Measurements from ENCODE around the gene GPR32. TPM values are rescaled to one million over a fixed set of nuclear protein-coding genes. Genes with fewer than 3 reads are reported as not detected.
"Not testable (repeated sequence)": the region's sequence is repeated elsewhere in the genome, so short reads cannot be mapped to it uniquely, and the experiment has no call there.

Gene GPR32
- total and polyA plus RNA-seq, 10 donors, result not detected

- H3K36me3 ChIP-seq, result no peaks in the 10 kb centered on the region
- 75 to 81% (median 79%) methylated on average over 7 of the region's 7 CpGs for WGBS, 5 donors
- no peaks in the 10 kb centered on the region for H3K4me1 ChIP-seq
- TF ChIP-seq POLR2AphosphoS5 (IDR thresholded peaks at IDR 0.05) (no peak), POLR2A (IDR thresholded peaks at IDR 0.05) (no peak), CTCF (IDR thresholded peaks at IDR 0.05 in 8 of 11, conservative IDR thresholded peaks at IDR 0.05 in 3 of 11) (no peak)
- H3K9me3 ChIP-seq, result peaks cover 0 to 14% (median 2%) of the 10 kb centered on the region in 8 donors
- no peak overlapping the region for H3K4me3 ChIP-seq
- H3K27ac ChIP-seq, result no peak overlapping the region
- peaks cover 0 to 56% (median 0%) of the 10 kb centered on the region in 7 donors for H3K27me3 ChIP-seq (replicated peaks in 1 of 7)
- no peak for DNase-seq
- intact Hi-C loops (cut with DNase I; ENCODE audit: low total_unique reads), result no loop called here
These were observed 5.9 kb upstream of the GPR32 start for GRCh38 chr19:50764409-50764808.

GRCh38 chr19:50766746-50767145 is 3.5 kb upstream of the GPR32 start:
- H3K9me3 ChIP-seq; DNase-seq; H3K4me3 ChIP-seq; H3K36me3 ChIP-seq; intact Hi-C loops (cut with DNase I; ENCODE audit: low total_unique reads); H3K27ac ChIP-seq; H3K4me1 ChIP-seq: not testable (repeated sequence)
- 76 to 86% (median 83%) methylated on average over 11 to 12 of the region's 12 CpGs for WGBS, 5 donors
- peaks cover 0 to 77% (median 0%) of the 10 kb centered on the region in 7 donors for H3K27me3 ChIP-seq (replicated peaks in 1 of 7)

DNA sequence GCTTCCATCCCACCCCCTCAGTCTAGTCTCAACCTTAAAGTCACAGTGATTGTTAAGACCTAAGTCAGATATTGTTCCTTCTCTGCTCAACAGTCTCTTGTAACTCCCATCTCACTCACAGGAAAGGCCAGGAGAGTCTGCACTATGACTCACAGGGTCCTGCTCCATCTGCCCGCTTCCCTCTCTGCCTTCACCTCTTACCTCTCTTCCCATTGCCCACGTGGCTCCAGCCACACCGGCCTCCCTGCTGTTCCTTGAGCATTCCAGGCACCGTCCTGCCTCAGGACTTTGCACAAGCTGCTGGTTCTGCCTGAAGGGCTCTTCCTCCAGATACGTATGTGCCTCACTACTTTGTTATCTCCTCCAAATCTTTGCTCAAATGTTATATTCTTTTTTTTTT is 3.0 kb upstream of the GPR32 start:
- H3K27ac ChIP-seq; H3K4me3 ChIP-seq; H3K4me1 ChIP-seq; H3K9me3 ChIP-seq; intact Hi-C loops (cut with DNase I; ENCODE audit: low total_unique reads); DNase-seq; H3K36me3 ChIP-seq: not testable (repeated sequence)
- 44 to 62% (median 60%) methylated on average over 5 of the region's 5 CpGs for WGBS, 5 donors
- H3K27me3 ChIP-seq (replicated peaks in 1 of 7), result peaks cover 0 to 74% (median 0%) of the 10 kb centered on the region in 7 donors

- Histone ChIP-seq H3K4me1 (no peaks in the 10 kb centered on the region), H3K4me3 (no peak overlapping the region), H3K36me3 (no peaks in the 10 kb centered on the region), H3K9me3 (peaks cover 0 to 6% (median 0%) of the 10 kb centered on the region in 8 donors), H3K27ac (no peak overlapping the region), H3K27me3 (replicated peaks in 1 of 7) (peaks cover 0 to 66% (median 0%) of the 10 kb centered on the region in 7 donors)
- no peak for TF ChIP-seq POLR2A (IDR thresholded peaks at IDR 0.05)
- no peak for TF ChIP-seq CTCF (IDR thresholded peaks at IDR 0.05 in 8 of 11, conservative IDR thresholded peaks at IDR 0.05 in 3 of 11)
- TF ChIP-seq POLR2AphosphoS5 (IDR thresholded peaks at IDR 0.05), result no peak
- 27 to 35% (median 30%) methylated on average over 5 of the region's 5 CpGs for WGBS, 5 donors
- intact Hi-C loops (cut with DNase I; ENCODE audit: low total_unique reads), result no loop called here
- DNase-seq, result no peak
These were observed 2.0 kb upstream of the GPR32 start for GRCh38 chr19:50768277-50768676.

DNA sequence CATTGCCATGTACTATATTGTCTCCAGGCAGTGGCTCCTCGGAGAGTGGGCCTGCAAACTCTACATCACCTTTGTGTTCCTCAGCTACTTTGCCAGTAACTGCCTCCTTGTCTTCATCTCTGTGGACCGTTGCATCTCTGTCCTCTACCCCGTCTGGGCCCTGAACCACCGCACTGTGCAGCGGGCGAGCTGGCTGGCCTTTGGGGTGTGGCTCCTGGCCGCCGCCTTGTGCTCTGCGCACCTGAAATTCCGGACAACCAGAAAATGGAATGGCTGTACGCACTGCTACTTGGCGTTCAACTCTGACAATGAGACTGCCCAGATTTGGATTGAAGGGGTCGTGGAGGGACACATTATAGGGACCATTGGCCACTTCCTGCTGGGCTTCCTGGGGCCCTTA is 624 bp downstream of the GPR32 start:
- H3K27me3 ChIP-seq (replicated peaks in 1 of 7), result peaks cover 0 to 71% (median 0%) of the 10 kb centered on the region in 7 donors
- intact Hi-C loops (cut with DNase I; ENCODE audit: low total_unique reads), result no loop called here
- H3K36me3 ChIP-seq, result no peaks in the 10 kb centered on the region
- H3K4me1 ChIP-seq, result no peaks in the 10 kb centered on the region
- DNase-seq, result no peak
- no peak overlapping the region for H3K4me3 ChIP-seq
- no peak overlapping the region for H3K27ac ChIP-seq
- TF ChIP-seq CTCF (IDR thresholded peaks at IDR 0.05 in 8 of 11, conservative IDR thresholded peaks at IDR 0.05 in 3 of 11), result no peak
- TF ChIP-seq POLR2AphosphoS5 (IDR thresholded peaks at IDR 0.05), result no peak
- WGBS, 5 donors, result 86 to 95% (median 88%) methylated on average over 12 to 13 of the region's 13 CpGs
- H3K9me3 ChIP-seq, result peaks cover 0 to 6% (median 0%) of the 10 kb centered on the region in 8 donors

Data from spleen (tissue), 11 donors.